PFSK-1 (cell line): Measurements from ENCODE around the gene IFITM10.

Experiments
- FOXP2 ChIP-seq: optimal IDR thresholded peaks from 2 replicates; pipeline ENCODE3; 2011; ENCODE audit warnings: borderline replicate concordance, control low read depth, inconsistent platforms; ENCODE audit not compliant: insufficient read depth; ENCODE audit errors: extremely low read length, extremely low read depth
- POLR2AphosphoS5 ChIP-seq: IDR thresholded peaks from 2 replicates; pipeline ENCODE4 v1.6.1; 2012; ENCODE audit warnings: low read depth, mild to moderate bottlenecking, control low read depth, low read length, moderate library complexity
- REST ChIP-seq, 2 experiments: IDR thresholded peaks; 2 replicates each; pipeline versions ENCODE4 v1.6.1 to v1.8.0; 2011 to 2012; ENCODE audit warnings: low read depth in 2 of 2, low read length in 2 of 2, control low read depth in 1 of 2, inconsistent platforms in 1 of 2, mild to moderate bottlenecking in 1 of 2, moderate library complexity in 1 of 2; ENCODE audit not compliant: insufficient read depth in 1 of 2
- SIN3A ChIP-seq: IDR thresholded peaks from 2 replicates; pipeline ENCODE4 v1.6.1; 2012; ENCODE audit warnings: mild to moderate bottlenecking, low read length, moderate library complexity, borderline replicate concordance; ENCODE audit not compliant: insufficient read depth
- TAF1 ChIP-seq: IDR thresholded peaks from 2 replicates; pipeline ENCODE4 v1.6.1; 2012; ENCODE audit warnings: low read length, control low read depth, borderline replicate concordance; ENCODE audit not compliant: insufficient read depth

Gene IFITM10

GRCh38 chr11:1744891-1745700 lies 5.3 kb downstream of the IFITM10 start:
- TF ChIP-seq SIN3A (no peak), TAF1 (no peak)

- TF ChIP-seq REST (IDR thresholded peaks at IDR 0.05; ENCODE audit: insufficient read depth in 1 of 2, low read depth in 2 of 2, low read length in 2 of 2) (no peak), SIN3A (no peak)
Measured at GRCh38 chr11:1744137-1744886, 6.1 kb downstream of the IFITM10 start.

- no peak for TF ChIP-seq FOXP2
- TF ChIP-seq REST (IDR thresholded peaks at IDR 0.05; ENCODE audit: insufficient read depth in 1 of 2, low read depth in 2 of 2, low read length in 2 of 2): no peak
- no peak for TF ChIP-seq POLR2AphosphoS5
- TF ChIP-seq SIN3A: no peak
- TF ChIP-seq TAF1: no peak
Measured at GRCh38 chr11:1743585-1744136, 6.7 kb downstream of the IFITM10 start.

- no peak for TF ChIP-seq TAF1
- no peak for TF ChIP-seq REST (IDR thresholded peaks at IDR 0.05; ENCODE audit: insufficient read depth in 1 of 2, low read depth in 2 of 2, low read length in 2 of 2)
Measured at GRCh38 chr11:1742869-1743584, 7.4 kb downstream of the IFITM10 start.

- TF ChIP-seq POLR2AphosphoS5 (no peak), REST (IDR thresholded peaks at IDR 0.05; ENCODE audit: insufficient read depth in 1 of 2, low read depth in 2 of 2, low read length in 2 of 2) (no peak), FOXP2 (no peak), TAF1 (no peak), SIN3A (no peak)
Measured at GRCh38 chr11:1742371-1742770, 8.0 kb downstream of the IFITM10 start.
